Activated CD8-positive, alpha-beta T cell treated with anti-CD3 and anti-CD28 coated beads, Interleukin-2, amount 10 ng/mL, durations not matched to agents 7 days and 5 days (primary cell): ENCODE data around the gene CLDN7. TPM values are rescaled to one million over a fixed set of nuclear protein-coding genes. Genes with fewer than 3 reads are reported as not detected.

Source experiments
- ATAC-seq: fragments of 150-1000 bp; cut with Tn5 transposase; one replicate; pipeline ENCODE4 v1.10.0; 2021; ENCODE audit warnings: moderate library complexity
- CTCF ChIA-PET: fragments of 350-600 bp; sonication (Branson Sonifier 250); formaldehyde crosslinking; loops from one replicate; lab custom pipeline; 2021; ENCODE audit warnings: antibody characterized with exemption; lab: Charles Lee
- POLR2A ChIA-PET: fragments of 350-600 bp; sonication (Branson Sonifier 250); formaldehyde crosslinking; loops from one replicate; lab custom pipeline; 2021; ENCODE audit warnings: antibody characterized with exemption; lab: Charles Lee
- DNase-seq: peaks from one replicate; pipeline ENCODE4 v3.0.0-alpha.2; 2020
- H3K27ac Mint-ChIP-seq: one replicate; pipeline ENCODE4 v1.8.0; 2021; ENCODE audit warnings: mild to moderate bottlenecking, mixed read lengths
- H3K27me3 Mint-ChIP-seq: one replicate; pipeline ENCODE4 v1.8.0; 2021; ENCODE audit warnings: low read depth, mixed read lengths
- H3K36me3 Mint-ChIP-seq: one replicate; pipeline ENCODE4 v1.8.0; 2021; ENCODE audit warnings: low read depth, mixed read lengths
- H3K4me1 Mint-ChIP-seq: one replicate; pipeline ENCODE4 v1.8.0; 2021; ENCODE audit warnings: low read depth, mixed read lengths
- H3K4me3 Mint-ChIP-seq: one replicate; pipeline ENCODE4 v1.8.0; 2021; ENCODE audit warnings: mild to moderate bottlenecking, mixed read lengths
- H3K9me3 Mint-ChIP-seq: one replicate; pipeline ENCODE4 v1.8.0; 2022; ENCODE audit warnings: mixed read lengths; ENCODE audit not compliant: insufficient read depth
- total RNA-seq, 2 experiments: library from RNA; stranded (reverse); gene quantifications; one replicate each; pipeline ENCODE4 v1.2.3, GENCODE V29; 2021

CLDN7 gene
- total RNA-seq, 2 experiments from 2014 or later, result 1.1 to 1.3 TPM

DNA sequence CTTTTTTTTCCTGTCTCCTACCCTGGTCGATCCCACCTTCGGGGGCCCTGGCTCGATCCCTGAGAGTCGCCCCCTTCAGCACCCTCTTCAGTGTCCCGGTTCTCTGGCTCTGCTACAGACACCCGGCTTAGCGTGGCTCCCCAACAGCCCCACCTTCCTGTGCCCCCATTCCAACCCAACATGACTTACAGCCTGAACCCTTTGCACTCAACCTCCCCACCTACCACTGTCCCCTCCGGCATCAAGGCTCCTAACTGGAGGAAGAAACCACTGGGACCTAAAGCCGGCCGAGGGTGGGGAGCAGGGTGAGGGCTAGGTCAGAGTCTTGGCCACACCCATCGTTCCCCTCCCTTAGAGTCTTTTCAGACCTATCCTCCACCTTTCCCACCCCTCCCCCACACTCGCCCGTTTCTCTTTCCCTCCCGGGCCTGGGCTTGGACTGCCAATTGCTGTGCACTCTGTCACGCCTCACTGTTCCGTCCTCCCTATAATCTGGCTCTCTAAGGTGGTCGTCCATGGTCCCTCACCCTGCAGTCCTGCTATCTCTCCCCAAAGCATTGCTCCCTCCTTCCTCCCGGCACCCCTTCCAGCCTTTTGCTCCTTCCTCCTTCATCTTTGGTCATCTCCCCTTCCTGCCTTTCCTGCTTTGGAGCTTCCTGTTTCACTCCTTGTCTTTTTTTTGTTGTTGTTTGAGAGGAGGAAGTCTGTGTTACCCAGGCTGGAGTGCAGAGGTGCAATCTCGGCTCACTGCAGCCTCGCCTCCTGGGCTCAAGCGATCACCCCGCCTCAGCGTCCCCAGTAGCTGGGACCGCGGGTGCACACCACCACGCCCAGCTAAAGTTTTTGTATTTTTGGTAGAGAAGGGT is 890 bp upstream of the CLDN7 start:
- Mint-ChIP-seq H3K4me3 (peak overlapping the region; percentile 54), H3K27ac (peak overlapping the region; percentile 77), H3K9me3 (no peaks in the 10 kb centered on the region), H3K36me3 (peaks cover 12% of the 10 kb centered on the region), H3K4me1 (peaks cover 26% of the 10 kb centered on the region), H3K27me3 (peaks cover 27% of the 10 kb centered on the region)
- POLR2A ChIA-PET, result interaction anchor here (0.6 kb wide), 2 partner anchors 50 to 221 kb away, joined by 3 to 5 read pairs; no protein-coding TSS in a partner anchor
- ATAC-seq (peak; percentile 16), DNase-seq (peak; percentile 46)
- CTCF ChIA-PET, result interaction anchor here (1.6 kb wide), 1 partner anchor 34 kb away, joined by 4 read pairs; no protein-coding TSS in a partner anchor

DNA sequence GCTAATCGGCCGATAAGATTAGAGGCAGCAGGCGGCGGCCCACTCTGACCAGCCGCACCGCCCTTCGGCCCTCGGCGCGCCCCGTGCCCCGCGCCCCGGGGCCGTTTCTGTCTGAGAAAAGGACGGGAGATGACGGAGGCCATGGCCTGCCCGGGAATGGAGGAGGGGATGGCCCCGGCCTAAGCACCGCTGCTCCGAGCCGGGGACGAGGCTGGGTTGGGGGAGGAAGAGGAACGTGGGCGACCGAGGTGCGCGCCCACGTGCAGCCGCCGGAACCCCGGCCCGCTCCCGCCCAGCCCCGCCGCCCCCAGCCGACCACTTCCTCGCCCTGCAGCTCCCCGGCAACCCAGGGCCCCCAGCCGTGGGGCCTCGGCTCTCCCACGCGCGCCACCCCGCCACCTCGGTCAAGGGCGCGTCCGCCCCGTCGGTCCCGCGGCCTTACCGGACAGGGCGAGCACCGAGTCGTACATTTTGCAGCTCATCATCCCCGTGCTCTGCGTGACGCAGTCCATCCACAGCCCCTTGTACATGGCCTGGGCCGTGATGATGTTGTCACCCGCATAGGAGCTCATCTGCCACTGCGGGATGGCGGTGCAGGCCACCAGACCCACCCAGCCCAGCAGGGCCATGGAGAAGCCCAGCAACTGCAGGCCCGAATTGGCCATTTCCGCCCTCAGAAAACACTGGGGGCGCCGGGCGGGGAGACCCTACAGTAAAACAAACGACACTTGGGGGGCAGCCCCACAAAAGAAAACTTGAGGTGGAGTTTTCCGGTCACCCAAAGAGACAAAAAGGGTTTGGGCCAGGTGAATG is 693 bp downstream of the CLDN7 start:
- Mint-ChIP-seq H3K27ac (peak overlapping the region; percentile 61), H3K9me3 (no peaks in the 10 kb centered on the region), H3K4me3 (peak overlapping the region; percentile 63), H3K36me3 (peaks cover 16% of the 10 kb centered on the region), H3K4me1 (peaks cover 29% of the 10 kb centered on the region), H3K27me3 (peaks cover 24% of the 10 kb centered on the region)
- ATAC-seq, result peak; percentile 42
- ChIA-PET POLR2A (interaction anchor here (1.0 kb wide), 1 partner anchor 41 kb away, joined by 3 read pairs; the partner anchor contains the start of genes ACADVL and DLG4), CTCF (interaction anchor here (0.6 kb wide), 1 partner anchor 354 kb away, joined by 3 read pairs; no protein-coding TSS in a partner anchor)
- DNase-seq, result peak; percentile 31

DNA sequence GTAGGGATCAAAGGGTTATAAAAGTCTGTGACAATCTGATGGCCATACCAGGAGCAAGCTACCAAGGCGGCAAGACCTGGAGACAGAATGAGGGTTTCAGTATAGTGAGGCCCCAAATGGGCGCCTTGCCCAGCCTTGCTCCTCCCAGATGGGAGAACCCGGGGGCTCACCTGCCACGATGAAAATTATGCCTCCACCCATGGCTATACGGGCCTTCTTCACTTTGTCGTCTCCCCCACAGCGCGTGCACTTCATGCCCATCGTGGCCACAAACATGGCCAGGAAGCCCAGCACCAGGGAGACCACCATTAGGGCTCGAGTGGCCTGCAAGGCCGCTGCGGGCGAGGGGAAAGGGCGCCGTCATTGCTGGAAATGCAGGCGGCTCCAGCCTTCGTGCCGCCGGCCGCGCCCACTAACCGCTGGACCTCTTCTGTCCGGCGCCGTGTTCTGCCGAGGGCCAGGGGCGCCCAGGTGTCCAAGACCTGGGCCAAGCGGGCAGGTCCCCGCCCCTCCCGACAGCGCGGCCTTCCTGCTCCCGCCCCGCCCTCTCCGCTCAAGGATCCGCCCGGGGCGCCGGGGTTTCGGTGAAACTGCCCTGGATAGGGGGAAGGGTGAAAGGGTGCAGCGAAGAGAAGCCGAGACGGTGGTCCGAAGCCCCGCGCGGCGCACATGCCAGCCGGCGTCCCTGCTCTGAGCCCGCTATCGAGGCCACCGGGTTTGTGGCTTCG is 1.5 kb downstream of the CLDN7 start:
- DNase-seq (peak; percentile 47), ATAC-seq (peak; percentile 62)
- Mint-ChIP-seq H3K4me3 (peak overlapping the region; percentile 52), H3K4me1 (peaks cover 33% of the 10 kb centered on the region), H3K36me3 (peaks cover 20% of the 10 kb centered on the region), H3K27me3 (peaks cover 24% of the 10 kb centered on the region), H3K27ac (no peak overlapping the region), H3K9me3 (no peaks in the 10 kb centered on the region)
- ChIA-PET POLR2A (interaction anchor here (0.7 to 1.0 kb wide), 3 partner anchors 17 to 265 kb away, joined by 3 read pairs; partner anchors contain the start of genes ACADVL and DLG4), CTCF (interaction anchor here (0.6 to 1.3 kb wide), 2 partner anchors 36 to 354 kb away, joined by 3 to 4 read pairs; no protein-coding TSS in a partner anchor)

DNA sequence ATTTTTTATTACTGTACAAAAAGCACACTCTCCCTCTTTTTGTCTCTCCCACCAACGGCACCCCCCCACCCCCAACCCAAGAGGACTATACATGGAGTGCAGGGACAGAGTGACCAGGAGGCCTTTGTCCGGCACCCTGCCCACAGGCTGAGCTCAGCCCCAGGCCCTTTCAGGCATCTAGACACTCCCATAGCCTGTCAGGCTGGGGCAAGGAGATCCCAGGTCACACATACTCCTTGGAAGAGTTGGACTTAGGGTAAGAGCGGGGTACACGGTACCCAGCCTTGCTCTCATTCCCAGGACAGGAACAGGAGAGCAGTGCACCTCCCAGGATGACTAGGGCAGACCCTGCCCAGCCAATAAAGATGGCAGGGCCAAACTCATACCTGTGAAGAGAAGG is 2.1 kb downstream of the CLDN7 start:
- CTCF ChIA-PET, result interaction anchor here (1.3 kb wide), 1 partner anchor 37 kb away, joined by 4 read pairs; no protein-coding TSS in a partner anchor
- Mint-ChIP-seq H3K27me3 (peaks cover 24% of the 10 kb centered on the region), H3K4me1 (peaks cover 33% of the 10 kb centered on the region), H3K9me3 (no peaks in the 10 kb centered on the region), H3K27ac (no peak overlapping the region), H3K36me3 (peaks cover 20% of the 10 kb centered on the region), H3K4me3 (no peak overlapping the region)
- ATAC-seq (no peak), DNase-seq (no peak)
- POLR2A ChIA-PET, result interaction anchor here (0.7 kb wide), 2 partner anchors 17 to 265 kb away, joined by 3 read pairs; no protein-coding TSS in a partner anchor

DNA sequence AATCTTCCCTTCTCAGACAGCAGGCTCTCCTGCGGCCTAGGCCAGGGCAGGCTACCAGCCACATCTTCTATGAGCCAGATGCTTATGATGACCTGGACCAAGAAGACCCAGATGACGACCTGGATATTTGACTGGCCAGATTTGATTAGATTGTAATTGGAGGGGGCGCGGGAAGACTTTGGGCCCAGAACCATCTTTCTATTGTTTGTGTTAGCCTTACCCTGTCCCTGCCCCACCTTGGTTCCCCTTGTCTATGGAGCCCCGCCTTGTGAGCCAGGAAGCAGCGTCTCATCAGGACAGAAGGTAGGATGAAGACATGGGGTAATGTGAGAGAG is 2.8 kb downstream of the CLDN7 start:
- H3K27me3 Mint-ChIP-seq, result peaks cover 23% of the 10 kb centered on the region
- H3K9me3 Mint-ChIP-seq, result no peaks in the 10 kb centered on the region
- H3K27ac Mint-ChIP-seq, result no peak overlapping the region
- H3K36me3 Mint-ChIP-seq, result peaks cover 25% of the 10 kb centered on the region
- DNase-seq (no peak), ATAC-seq (no peak)
- H3K4me3 Mint-ChIP-seq, result no peak overlapping the region
- POLR2A ChIA-PET, result no interaction called here
- CTCF ChIA-PET, result interaction anchor here (1.3 kb wide), 1 partner anchor 37 kb away, joined by 4 read pairs; no protein-coding TSS in a partner anchor
- peaks cover 37% of the 10 kb centered on the region for H3K4me1 Mint-ChIP-seq

DNA sequence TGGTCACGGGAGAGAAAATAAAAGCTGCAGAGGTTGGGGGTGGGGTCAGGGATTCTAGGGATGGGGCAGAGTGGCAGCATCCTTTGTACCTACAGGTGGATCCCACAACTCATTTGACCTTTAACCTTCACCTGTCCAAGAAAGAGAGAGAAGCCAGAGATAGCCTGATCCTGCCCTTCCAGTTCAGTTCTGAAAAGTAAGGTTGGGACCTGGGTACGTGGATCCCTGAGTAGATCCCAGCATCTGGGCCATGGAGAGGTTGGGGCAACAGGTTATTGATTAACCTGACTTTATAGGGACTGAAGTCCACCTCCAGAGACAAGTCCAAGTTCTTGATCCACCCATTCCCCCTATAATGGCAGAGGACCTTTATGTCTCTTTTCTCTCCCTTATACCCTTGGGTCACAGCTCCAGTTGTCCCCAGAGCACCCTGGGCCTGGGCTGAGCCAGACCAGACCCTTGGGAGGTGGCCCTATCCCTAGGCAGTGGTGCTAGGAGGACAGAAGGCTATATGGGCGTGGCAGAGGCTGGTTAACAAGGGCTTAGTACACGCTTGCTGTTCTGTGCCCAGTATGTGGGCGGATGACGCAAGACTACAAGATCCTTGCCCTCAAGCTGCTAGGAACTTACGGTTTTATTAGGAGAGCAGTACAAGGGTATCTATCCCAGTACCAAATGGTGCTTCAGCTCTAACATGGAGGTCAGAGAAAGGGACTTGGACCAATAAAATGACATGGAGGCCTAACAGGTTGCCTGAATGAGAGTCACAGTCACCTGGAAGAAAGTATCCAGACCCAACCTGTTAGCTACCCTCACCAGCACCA is 3.3 kb downstream of the CLDN7 start:
- ATAC-seq (no peak), DNase-seq (no peak)
- H3K9me3 Mint-ChIP-seq, result no peaks in the 10 kb centered on the region
- peaks cover 41% of the 10 kb centered on the region for H3K4me1 Mint-ChIP-seq
- H3K4me3 Mint-ChIP-seq, result no peak overlapping the region
- H3K36me3 Mint-ChIP-seq, result peaks cover 30% of the 10 kb centered on the region
- ChIA-PET CTCF (interaction anchor here (0.7 to 1.3 kb wide), 2 partner anchors 38 to 330 kb away, joined by 3 to 4 read pairs; no protein-coding TSS in a partner anchor), POLR2A (no interaction called here)
- H3K27ac Mint-ChIP-seq, result no peak overlapping the region
- H3K27me3 Mint-ChIP-seq, result peaks cover 20% of the 10 kb centered on the region

DNA sequence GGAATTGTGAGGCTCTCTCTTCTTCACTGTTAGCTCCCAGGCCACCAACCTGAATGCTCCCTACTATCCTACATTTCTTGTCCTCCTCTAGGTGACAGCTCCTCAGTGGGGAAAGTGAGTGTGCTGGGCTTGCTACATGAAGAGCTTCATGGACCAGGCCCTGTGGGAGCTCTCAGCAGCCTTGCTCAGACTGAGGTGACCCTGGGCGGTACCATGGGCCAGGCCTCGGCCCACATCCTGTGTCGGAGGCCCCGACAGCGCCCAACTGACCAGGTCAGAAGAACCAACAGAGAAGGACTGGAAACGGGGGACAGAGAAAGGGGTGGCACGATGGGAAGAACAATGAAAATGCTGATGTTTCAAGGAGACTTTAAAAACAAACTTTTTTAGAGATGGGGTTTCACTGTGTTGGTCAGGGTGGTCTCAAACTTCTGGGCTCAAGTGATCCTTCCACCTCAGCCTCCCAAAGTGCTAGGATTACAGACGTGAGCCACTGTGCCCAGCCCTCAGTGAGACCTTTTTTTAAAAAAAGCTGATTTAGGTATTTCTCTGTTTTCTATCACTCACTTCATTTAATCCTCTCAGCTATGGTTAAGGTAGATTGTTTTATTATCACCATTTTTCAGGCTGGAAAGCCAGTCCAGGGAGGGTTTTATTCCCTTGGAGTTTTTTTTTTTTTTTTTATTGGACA is 5.4 kb downstream of the CLDN7 start:
- peaks cover 3% of the 10 kb centered on the region for H3K27me3 Mint-ChIP-seq
- H3K9me3 Mint-ChIP-seq, result no peaks in the 10 kb centered on the region
- peaks cover 35% of the 10 kb centered on the region for H3K36me3 Mint-ChIP-seq
- H3K4me1 Mint-ChIP-seq, result peaks cover 35% of the 10 kb centered on the region
- DNase-seq, result no peak
- ChIA-PET POLR2A (interaction anchor here (1.0 kb wide), 1 partner anchor 15 kb away, joined by 3 read pairs; the partner anchor contains the start of gene GABARAP), CTCF (interaction anchor here (0.7 to 1.6 kb wide), 4 partner anchors 24 to 211 kb away, joined by 3 to 5 read pairs (median 3); partner anchors contain the start of gene SLC2A4)
- no peak overlapping the region for H3K4me3 Mint-ChIP-seq
- ATAC-seq, result no peak
- peak overlapping the region; percentile 25 for H3K27ac Mint-ChIP-seq

DNA sequence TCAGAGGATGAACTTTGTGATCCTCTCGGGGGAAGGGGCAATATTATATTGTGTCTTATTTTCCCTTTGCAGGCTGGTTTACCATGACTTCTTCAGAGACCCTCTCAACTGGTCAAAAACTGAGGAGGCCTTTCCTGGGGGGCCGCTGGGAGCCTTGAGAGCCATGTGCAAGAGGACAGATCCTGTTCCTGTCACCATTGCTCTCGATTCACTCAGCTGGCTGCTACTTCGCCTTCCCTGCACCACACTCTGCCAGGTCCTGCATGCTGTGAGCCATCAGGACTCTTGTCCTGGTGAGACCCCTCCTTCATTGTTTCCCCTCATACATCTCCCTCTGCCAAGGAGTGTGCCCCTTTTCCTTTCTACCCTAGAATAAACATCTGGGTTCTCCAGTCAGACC is 7.8 kb downstream of the CLDN7 start:
- H3K27me3 Mint-ChIP-seq, result no peaks in the 10 kb centered on the region
- peaks cover 42% of the 10 kb centered on the region for H3K36me3 Mint-ChIP-seq
- DNase-seq (no peak), ATAC-seq (no peak)
- no peak overlapping the region for H3K4me3 Mint-ChIP-seq
- H3K27ac Mint-ChIP-seq, result peak overlapping the region; percentile 16
- no peaks in the 10 kb centered on the region for H3K9me3 Mint-ChIP-seq
- CTCF ChIA-PET, result interaction anchor here (1.0 kb wide), 2 partner anchors 12 to 16 kb away, joined by 3 read pairs; partner anchors contain the start of gene GABARAP
- peaks cover 38% of the 10 kb centered on the region for H3K4me1 Mint-ChIP-seq
- POLR2A ChIA-PET, result interaction anchor here (1.0 kb wide), 1 partner anchor 10 kb away, joined by 3 read pairs; no protein-coding TSS in a partner anchor

DNA sequence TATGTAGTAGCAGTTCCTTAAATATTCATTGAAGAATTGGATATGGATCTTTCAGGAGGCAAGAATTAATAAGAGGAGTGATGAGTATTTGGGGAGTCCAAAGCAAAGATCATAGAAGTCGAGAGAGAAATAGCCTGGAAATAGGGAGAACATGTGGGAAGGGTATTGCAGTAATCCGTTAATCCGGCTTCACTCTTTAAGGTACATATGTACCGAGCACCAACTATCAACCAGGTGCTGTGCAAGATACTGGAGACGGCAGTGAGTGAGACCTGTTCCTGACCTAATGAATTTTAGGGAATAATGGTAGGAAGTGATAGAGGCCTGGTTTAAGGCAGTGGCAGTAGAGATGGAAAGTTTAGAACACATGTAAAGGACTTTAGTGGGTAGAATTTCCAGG is 9.2 kb downstream of the CLDN7 start:
- H3K36me3 Mint-ChIP-seq, result peaks cover 39% of the 10 kb centered on the region
- ChIA-PET CTCF (no interaction called here), POLR2A (no interaction called here)
- ATAC-seq (no peak), DNase-seq (no peak)
- peaks cover 49% of the 10 kb centered on the region for H3K4me1 Mint-ChIP-seq
- H3K9me3 Mint-ChIP-seq, result no peaks in the 10 kb centered on the region
- peak overlapping the region; percentile 100 for H3K27ac Mint-ChIP-seq
- no peaks in the 10 kb centered on the region for H3K27me3 Mint-ChIP-seq
- H3K4me3 Mint-ChIP-seq, result peak overlapping the region; percentile 83
